ENCODE results near the gene KTI12.

Gene KTI12

GRCh38 chr1:52060822-52061221 is 27.2 kb upstream of the KTI12 start:
- POLR2A ChIA-PET, result interaction anchor here (0.6 kb wide), 1 partner anchor 29 kb away, joined by 3 read pairs; no protein-coding TSS in a partner anchor
- TF ChIP-seq CTCF (IDR thresholded peaks at IDR 0.05; ENCODE audit: control extremely low read depth, extremely low read depth, low read depth, missing control alignments), result no peak
- no peak for DNase-seq (ENCODE audit: extremely low spot score)
- CTCF ChIA-PET, result interaction anchor here (0.7 to 1.5 kb wide), 3 partner anchors 11 to 26 kb away, joined by 3 to 8 read pairs (median 7); no protein-coding TSS in a partner anchor

- CTCF ChIA-PET, result interaction anchor here (0.7 to 1.5 kb wide), 3 partner anchors 12 to 27 kb away, joined by 3 to 8 read pairs (median 7); no protein-coding TSS in a partner anchor
- TF ChIP-seq CTCF (IDR thresholded peaks at IDR 0.05; ENCODE audit: control extremely low read depth, extremely low read depth, low read depth, missing control alignments), result no peak
- POLR2A ChIA-PET, result no interaction called here
These were observed 26.3 kb upstream of the KTI12 start for GRCh38 chr1:52059888-52060287.

GRCh38 chr1:52059321-52059720 is 25.7 kb upstream of the KTI12 start:
- POLR2A ChIA-PET, result no interaction called here
- TF ChIP-seq CTCF (IDR thresholded peaks at IDR 0.05; ENCODE audit: control extremely low read depth, extremely low read depth, low read depth, missing control alignments), result no peak
- CTCF ChIA-PET, result interaction anchor here (1.0 to 1.1 kb wide), 2 partner anchors 12 to 14 kb away, joined by 3 to 5 read pairs; no protein-coding TSS in a partner anchor
- no peak for DNase-seq (ENCODE audit: extremely low spot score)

More at GRCh38 chr1:52059888-52060287, 26.3 kb upstream of the KTI12 start:
- no peak for DNase-seq (ENCODE audit: extremely low spot score)

GRCh38 chr1:52057876-52058415 is 24.3 kb upstream of the KTI12 start:
- ChIA-PET CTCF (no interaction called here), POLR2A (no interaction called here)
- no peak for TF ChIP-seq CTCF (IDR thresholded peaks at IDR 0.05; ENCODE audit: control extremely low read depth, extremely low read depth, low read depth, missing control alignments)
- no peak for DNase-seq (ENCODE audit: extremely low spot score)

GRCh38 chr1:52057255-52057654 is 23.6 kb upstream of the KTI12 start:
- ChIA-PET POLR2A (interaction anchor here (0.7 to 1.0 kb wide), 2 partner anchors 8 to 267 kb away, joined by 3 to 4 read pairs; no protein-coding TSS in a partner anchor), CTCF (no interaction called here)
- no peak for TF ChIP-seq CTCF (IDR thresholded peaks at IDR 0.05; ENCODE audit: control extremely low read depth, extremely low read depth, low read depth, missing control alignments)
- no peak for DNase-seq (ENCODE audit: extremely low spot score)

- ChIA-PET POLR2A (interaction anchor here (0.7 to 1.0 kb wide), 2 partner anchors 8 to 267 kb away, joined by 3 to 4 read pairs; no protein-coding TSS in a partner anchor), CTCF (interaction anchor here (2.3 kb wide), 1 partner anchor 13 kb away, joined by 8 read pairs; no protein-coding TSS in a partner anchor)
- no peak for DNase-seq (ENCODE audit: extremely low spot score)
- TF ChIP-seq CTCF (IDR thresholded peaks at IDR 0.05; ENCODE audit: control extremely low read depth, extremely low read depth, low read depth, missing control alignments), result no peak
These were observed 23.3 kb upstream of the KTI12 start for GRCh38 chr1:52056937-52057231.
